Stomach (tissue), 9 donors: Measurements from ENCODE around the gene LARGE1. TPM values are rescaled to one million over a fixed set of nuclear protein-coding genes. Genes with fewer than 3 reads are reported as not detected.

ENCODE experiments used
- DNase-seq, 2 donors: peaks; one replicate each; pipeline versions ENCODE4 v3.0.0 to v3.0.0-alpha.2; 2013 to 2019
- H3K27ac ChIP-seq, 5 donors: fragments of 200-600 bp in 4 of 5; sonication (generic) in 4 of 5; one replicate each; pipeline ENCODE4 v1.5.1; 2013 to 2019; ENCODE audit warnings: mild to moderate bottlenecking in 1 of 5, moderate library complexity in 1 of 5
- H3K27me3 ChIP-seq, 3 donors: fragments of 200-600 bp; sonication (generic); one replicate each; pipeline ENCODE4 v1.5.1; 2017 to 2019; ENCODE audit warnings: mixed run types in 1 of 3
- H3K36me3 ChIP-seq, 4 donors: fragments of 200-600 bp; sonication (generic); 1 replicate in 3 of 4; 2 replicates in 1 of 4; pipeline ENCODE4 v1.5.1; 2016 to 2019
- H3K4me1 ChIP-seq, 4 donors: fragments of 200-600 bp; sonication (generic); one replicate each; pipeline ENCODE4 v1.5.1; 2016 to 2019
- H3K4me3 ChIP-seq, 4 donors: fragments of 200-600 bp; sonication (generic) in 3 of 4; one replicate each; pipeline ENCODE4 v1.5.1; 2016 to 2019; ENCODE audit warnings: mild to moderate bottlenecking in 1 of 4
- H3K9me3 ChIP-seq, 4 donors: fragments of 200-600 bp; sonication (generic); one replicate each; pipeline ENCODE4 v1.5.1; 2016 to 2019
- CTCF ChIP-seq, 7 experiments: fragments of 450-650 bp in 4 of 7; fragments of 200-600 bp in 3 of 7; sonication (generic) in 3 of 7; IDR thresholded peaks; one replicate each; pipeline ENCODE4 v1.5.1; 2016 to 2019; ENCODE audit warnings: antibody characterized with exemption in 7 of 7, control low read depth in 2 of 7, mild to moderate bottlenecking in 1 of 7
- EP300 ChIP-seq: sonication (generic); formaldehyde crosslinking; IDR thresholded peaks from one replicate; pipeline ENCODE4 v1.6.1; 2017; ENCODE audit warnings: antibody characterized with exemption
- POLR2A ChIP-seq, 4 donors: fragments of 450-650 bp; IDR thresholded peaks; one replicate each; pipeline ENCODE4 v1.6.1; 2016; ENCODE audit warnings: antibody characterized with exemption in 4 of 4, control low read depth in 2 of 4, mild to moderate bottlenecking in 1 of 4, moderate library complexity in 1 of 4
- POLR2AphosphoS5 ChIP-seq, 3 donors: sonication (generic); formaldehyde crosslinking; IDR thresholded peaks; one replicate each; pipeline ENCODE4 v1.6.1; 2016; ENCODE audit warnings: antibody characterized with exemption in 3 of 3
- WGBS, 5 donors: extraction: QIAGEN DNeasy Blood & Tissue Kit in 3 of 5; methylation state at CpG; one replicate each; pipeline versions ENCODE4 v1.1.5 to v1.1.7; 2013 to 2018; 5-methylcytosine and 5-hydroxymethylcytosine counted together
- intact Hi-C: fragments of 100-400 bp; cut with DNase I; formaldehyde crosslinking; loops from one replicate; pipeline ENCODE4 v1.15.1; 2023; ENCODE audit warnings: low total_unique reads
- polyA plus RNA-seq, 3 donors: library from polyadenylated mRNA; stranded (reverse); fragments of 200-250 nt; gene quantifications; one replicate each; pipeline ENCODE4 v1.2.3, GENCODE V29; 2013
- total RNA-seq, 5 donors: library from RNA; depleted of rRNA; stranded (reverse); fragments of >200 nt; gene quantifications; one replicate each; pipeline versions ENCODE4 v1.1.0 to v1.2.3, GENCODE V29; 2014 to 2016
- donor health status: healthy with polysubstance abuse.
- donor health status: Bipolar disorder and iron deficiency.
- donor health status: healthy.

The LARGE1 gene
- total and polyA plus RNA-seq, 8 donors: 3.5 to 110 (median 51.6) TPM

- H3K36me3 ChIP-seq: no peaks in the 10 kb centered on the region
- DNase-seq: no peak
- no peak overlapping the region for H3K4me3 ChIP-seq
- H3K27me3 ChIP-seq: no peaks in the 10 kb centered on the region
- H3K9me3 ChIP-seq: no peaks in the 10 kb centered on the region
- H3K27ac ChIP-seq: peak overlapping the region in 1 of 5 donors; percentile 44
- WGBS, 5 donors: 23 to 52% (median 28%) methylated on average over 4 of the region's 4 CpGs
- intact Hi-C loops: no loop called here
- TF ChIP-seq EP300 (no peak), POLR2AphosphoS5 (IDR thresholded peaks at IDR 0.05) (no peak), CTCF (IDR thresholded peaks at IDR 0.05) (no peak), POLR2A (IDR thresholded peaks at IDR 0.05) (no peak)
- H3K4me1 ChIP-seq: peaks cover 0 to 67% (median 38%) of the 10 kb centered on the region in 4 donors
Observed at GRCh38 chr22:33837826-33838225, 82.5 kb downstream of the LARGE1 start.

GRCh38 chr22:33835265-33835664, 85.0 kb downstream of the LARGE1 start:
- TF ChIP-seq CTCF (IDR thresholded peaks at IDR 0.05): no peak
- TF ChIP-seq EP300: no peak
- TF ChIP-seq POLR2AphosphoS5 (IDR thresholded peaks at IDR 0.05): no peak
- no peak for TF ChIP-seq POLR2A (IDR thresholded peaks at IDR 0.05)
- H3K27me3 ChIP-seq: no peaks in the 10 kb centered on the region
- peaks cover 0 to 86% (median 52%) of the 10 kb centered on the region in 4 donors for H3K4me1 ChIP-seq
- peak in 1 of 2 donors; percentile 51 for DNase-seq
- H3K4me3 ChIP-seq: no peak overlapping the region
- no peak overlapping the region for H3K27ac ChIP-seq
- 71 to 82% (median 79%) methylated on average over 5 of the region's 5 CpGs for WGBS, 5 donors
- no peaks in the 10 kb centered on the region for H3K36me3 ChIP-seq
- no peaks in the 10 kb centered on the region for H3K9me3 ChIP-seq
- intact Hi-C loops: no loop called here

GRCh38 chr22:33832558-33833151, 87.6 kb downstream of the LARGE1 start:
- no peaks in the 10 kb centered on the region for H3K9me3 ChIP-seq
- intact Hi-C loops: no loop called here
- 31 to 62% (median 42%) methylated on average over 3 to 7 of the region's 7 CpGs for WGBS, 5 donors
- H3K27me3 ChIP-seq: no peaks in the 10 kb centered on the region
- no peak overlapping the region for H3K4me3 ChIP-seq
- DNase-seq: peak in 1 of 2 donors; percentile 52
- no peak overlapping the region for H3K27ac ChIP-seq
- TF ChIP-seq CTCF (IDR thresholded peaks at IDR 0.05): no peak
- no peak for TF ChIP-seq POLR2AphosphoS5 (IDR thresholded peaks at IDR 0.05)
- TF ChIP-seq EP300: no peak
- no peak for TF ChIP-seq POLR2A (IDR thresholded peaks at IDR 0.05)
- no peaks in the 10 kb centered on the region for H3K36me3 ChIP-seq
- peaks cover 0 to 79% (median 45%) of the 10 kb centered on the region in 4 donors for H3K4me1 ChIP-seq

GRCh38 chr22:33831651-33832050, 88.6 kb downstream of the LARGE1 start:
- no peaks in the 10 kb centered on the region for H3K27me3 ChIP-seq
- H3K36me3 ChIP-seq: no peaks in the 10 kb centered on the region
- WGBS, 5 donors: 38 to 63% (median 52%) methylated on average over 5 of the region's 5 CpGs
- DNase-seq: no peak
- no peak overlapping the region for H3K4me3 ChIP-seq
- TF ChIP-seq POLR2A (IDR thresholded peaks at IDR 0.05) (no peak), POLR2AphosphoS5 (IDR thresholded peaks at IDR 0.05) (no peak), CTCF (IDR thresholded peaks at IDR 0.05) (no peak), EP300 (no peak)
- H3K9me3 ChIP-seq: no peaks in the 10 kb centered on the region
- intact Hi-C loops: no loop called here
- no peak overlapping the region for H3K27ac ChIP-seq
- H3K4me1 ChIP-seq: peaks cover 0 to 69% (median 40%) of the 10 kb centered on the region in 4 donors
